KMS-11 (cell line): ENCODE measurements around the gene CFAP410.

Experiments
- H2AFZ ChIP-seq: fragments of 200-600 bp; sonication (generic); 2 replicates; pipeline ENCODE4 v1.6.1; 2016; ENCODE audit warnings: antibody characterized with exemption, mixed run types, low read depth
- H3K27ac ChIP-seq: fragments of 200-600 bp; sonication (generic); 2 replicates; pipeline ENCODE4 v1.6.1; 2016; ENCODE audit warnings: mild to moderate bottlenecking, mixed run types
- H3K27me3 ChIP-seq: fragments of 200-600 bp; sonication (generic); 2 replicates; pipeline ENCODE4 v1.6.1; 2017; ENCODE audit warnings: mild to moderate bottlenecking, low read depth, mixed run types, moderate library complexity; ENCODE audit not compliant: insufficient read depth
- H3K36me3 ChIP-seq: fragments of 200-600 bp; sonication (generic); 2 replicates; pipeline ENCODE4 v1.6.1; 2017; ENCODE audit warnings: mild to moderate bottlenecking, mixed run types; ENCODE audit not compliant: insufficient read depth
- H3K4me1 ChIP-seq: fragments of 200-600 bp; sonication (generic); 2 replicates; pipeline ENCODE4 v1.6.1; 2016; ENCODE audit warnings: mild to moderate bottlenecking, low read depth, mixed run types; ENCODE audit not compliant: poor library complexity, severe bottlenecking
- H3K4me2 ChIP-seq: fragments of 200-600 bp; sonication (generic); 2 replicates; pipeline ENCODE4 v1.7.0; 2016; ENCODE audit warnings: mild to moderate bottlenecking, mixed run types
- H3K4me3 ChIP-seq: fragments of 200-600 bp; sonication (generic); IDR thresholded peaks from 2 replicates; pipeline ENCODE4 v1.6.1; 2017; ENCODE audit warnings: low read depth, low read length, mixed read lengths; ENCODE audit not compliant: insufficient read depth
- H3K79me2 ChIP-seq: fragments of 200-600 bp; sonication (generic); 2 replicates; pipeline ENCODE4 v1.6.1; 2016; ENCODE audit warnings: low read depth, mixed run types; ENCODE audit not compliant: insufficient read depth
- H3K9ac ChIP-seq: fragments of 200-600 bp; sonication (generic); 2 replicates; pipeline ENCODE4 v1.6.1; 2016; ENCODE audit warnings: mild to moderate bottlenecking, mixed run types
- H4K20me1 ChIP-seq: fragments of 200-600 bp; sonication (generic); 2 replicates; pipeline ENCODE4 v1.6.1; 2016; ENCODE audit warnings: mild to moderate bottlenecking, mixed run types; ENCODE audit not compliant: insufficient read depth
- CTCF ChIP-seq: fragments of 200-600 bp; sonication (generic); conservative IDR thresholded peaks from 2 replicates; pipeline ENCODE4 v1.6.1; 2017; ENCODE audit warnings: low read depth, mild to moderate bottlenecking, antibody characterized with exemption, low read length, moderate library complexity, mixed read lengths

The CFAP410 gene

GRCh38 chr21:44282370-44282769 lies 56.8 kb downstream of the CFAP410 start:
- H3K79me2 ChIP-seq = no peaks in the 10 kb centered on the region
- no peak overlapping the region for H3K4me3 ChIP-seq
- H3K36me3 ChIP-seq = no peaks in the 10 kb centered on the region
- no peak overlapping the region for H3K9ac ChIP-seq
- H3K4me1 ChIP-seq = no peaks in the 10 kb centered on the region
- H3K27me3 ChIP-seq = peaks cover 37% of the 10 kb centered on the region
- no peak overlapping the region for H2AFZ ChIP-seq
- no peak overlapping the region for H3K4me2 ChIP-seq
- no peak overlapping the region for H3K27ac ChIP-seq
- no peak for TF ChIP-seq CTCF
- no peaks in the 10 kb centered on the region for H4K20me1 ChIP-seq

- TF ChIP-seq CTCF = no peak
- Histone ChIP-seq H3K27me3 (peaks cover 33% of the 10 kb centered on the region), H3K9ac (no peak overlapping the region), H3K27ac (no peak overlapping the region), H4K20me1 (no peaks in the 10 kb centered on the region), H3K4me3 (no peak overlapping the region), H3K79me2 (no peaks in the 10 kb centered on the region), H3K4me2 (no peak overlapping the region), H3K36me3 (no peaks in the 10 kb centered on the region), H3K4me1 (no peaks in the 10 kb centered on the region), H2AFZ (no peak overlapping the region)
These were observed 57.4 kb downstream of the CFAP410 start for GRCh38 chr21:44281801-44282200.

GRCh38 chr21:44279354-44280260 lies 59.6 kb downstream of the CFAP410 start:
- Histone ChIP-seq H3K9ac (no peak overlapping the region), H3K79me2 (no peaks in the 10 kb centered on the region), H4K20me1 (no peaks in the 10 kb centered on the region), H3K4me2 (no peak overlapping the region), H3K4me1 (no peaks in the 10 kb centered on the region), H3K4me3 (no peak overlapping the region), H3K27ac (no peak overlapping the region), H2AFZ (no peak overlapping the region), H3K36me3 (no peaks in the 10 kb centered on the region), H3K27me3 (peaks cover 15% of the 10 kb centered on the region; the same call in 1 of the 2 replicates)
- no peak for TF ChIP-seq CTCF
